ENCODE results near the gene TBL1XR1. TPM values are rescaled to one million over a fixed set of nuclear protein-coding genes. Genes with fewer than 3 reads are reported as not detected.

The TBL1XR1 gene
- total and polyA plus RNA-seq, 2 of the 4 experiments (the other 2 are of a cell fraction) = 25.2 to 170 TPM

GRCh38 chr3:177111541-177111949 is 85.7 kb downstream of the TBL1XR1 start:
- H2BK15ac ChIP-seq (ENCODE audit: low read depth, low read length) = no peak overlapping the region
- no peak overlapping the region for H4K91ac ChIP-seq (ENCODE audit: insufficient read depth, low read depth, low read length)
- H3K56ac ChIP-seq (ENCODE audit: extremely low read depth, insufficient read depth, low read length) = no peak overlapping the region
- WGBS, 2 experiments (ENCODE audit: extremely low coverage in 2 of 2, insufficient read length in 1 of 2) = no CpG with 5 or more reads among the region's 4 CpGs
- peaks cover 10% of the 10 kb centered on the region; the same call in 1 of the 2 replicates for H3K4me1 ChIP-seq (ENCODE audit: control insufficient read depth, insufficient read depth, low read length)
- H4K20me1 ChIP-seq (ENCODE audit: insufficient read depth, low read length) = peaks cover 85% of the 10 kb centered on the region
- peaks cover 22 to 66% of the 10 kb centered on the region in 2 experiments for H3K79me1 ChIP-seq (ENCODE audit: low read depth in 1 of 2, low read length in 2 of 2)
- dilution Hi-C loops (cut with HindIII; ENCODE audit: low sequenced_read_pairs, unreplicated experiment) = no loop called here
- no peak overlapping the region for H4K8ac ChIP-seq (ENCODE audit: low read depth in 2 of 2, low read length in 2 of 2)
- intact Hi-C loops (cut with micrococcal nuclease) = no loop called here
- H2AK5ac ChIP-seq (ENCODE audit: low read depth, low read length) = no peak overlapping the region
- H4K5ac ChIP-seq (ENCODE audit: low read depth, low read length) = no peak overlapping the region
- DNase-seq = no peak
- H2BK120ac ChIP-seq (ENCODE audit: low read depth, low read length) = no peak overlapping the region
- no peak overlapping the region for H3K27ac ChIP-seq (ENCODE audit: insufficient read depth, low read length)
- ChIA-PET CTCF (no interaction called here), POLR2A (ENCODE audit: unreplicated experiment) (no interaction called here)
- H2BK20ac ChIP-seq (ENCODE audit: low read depth, low read length) = no peak overlapping the region
- TF ChIP-seq FOS (IDR thresholded peaks at IDR 0.05; ENCODE audit: low read depth, low read length) (no peak), MAFK (IDR thresholded peaks at IDR 0.05; ENCODE audit: low read depth, low read length) (no peak), MXI1 (IDR thresholded peaks at IDR 0.05; ENCODE audit: borderline replicate concordance, low read depth, low read length) (no peak), RAD21 (IDR thresholded peaks at IDR 0.05; ENCODE audit: low read length) (no peak), MAZ (IDR thresholded peaks at IDR 0.05; ENCODE audit: borderline replicate concordance, low read depth, low read length) (no peak), RCOR1 (IDR thresholded peaks at IDR 0.05; ENCODE audit: insufficient replicate concordance, low read length) (no peak), NFE2L2 (IDR thresholded peaks at IDR 0.05; ENCODE audit: low read depth, low read length) (no peak), POLR2A (IDR thresholded peaks at IDR 0.05; ENCODE audit: low read depth, low read length) (no peak)
- no peak overlapping the region for H2BK5ac ChIP-seq (ENCODE audit: low read depth, low read length, poor library complexity, severe bottlenecking)
- no peak overlapping the region for H3K18ac ChIP-seq (ENCODE audit: low read depth, low read length)
- H2AFZ ChIP-seq (replicated peaks; ENCODE audit: low read length, poor library complexity) = no peak overlapping the region
- peaks cover 12% of the 10 kb centered on the region for H3K9me1 ChIP-seq (ENCODE audit: insufficient read depth, low read length)
- H2AK9ac ChIP-seq (replicated peaks; ENCODE audit: low read depth, low read length, poor library complexity) = no peak overlapping the region
- ATAC-seq (ENCODE audit: low read depth) = no peak
- H3K4ac ChIP-seq (ENCODE audit: low read depth, low read length) = no peak overlapping the region
- no peak overlapping the region for H3K9ac ChIP-seq (ENCODE audit: low read depth, low read length)
- H3K4me3 ChIP-seq (ENCODE audit: insufficient read depth, low read depth, low read length) = no peak overlapping the region
- H3K36me3 ChIP-seq (ENCODE audit: control insufficient read depth, insufficient read depth, low read length) = no peaks in the 10 kb centered on the region
- no peak overlapping the region for H3K4me2 ChIP-seq (ENCODE audit: low read depth, low read length)
- H3K23ac ChIP-seq (ENCODE audit: low read depth, low read length) = no peak overlapping the region
- H3K27me3 ChIP-seq (ENCODE audit: control insufficient read depth, insufficient read depth, low read length) = no peaks in the 10 kb centered on the region
- BruUV-seq (replicated peaks) = no TSS peak
- H3K9me3 ChIP-seq (ENCODE audit: control insufficient read depth, insufficient read depth, low read length) = no peaks in the 10 kb centered on the region
- in situ Hi-C loops (cut with MboI; ENCODE audit: low sequenced_read_pairs) = no loop called here
- no peak overlapping the region for H3K14ac ChIP-seq (replicated peaks; ENCODE audit: low read depth, low read length)

Data from IMR-90 (cell line).